HG03520 (cell line): Measurements from ENCODE around the gene ZSWIM3.
"Not testable (repeated sequence)": the region's sequence is repeated elsewhere in the genome, so short reads cannot be mapped to it uniquely, and the experiment has no call there.

Experiments used
- ATAC-seq: cut with Tn5 transposase; IDR thresholded peaks from one replicate; pipeline ENCODE4 v1.9.1; 2021; ENCODE audit warnings: mild to moderate bottlenecking, moderate library complexity; ENCODE audit not compliant: unreplicated experiment

Gene ZSWIM3

GRCh38 chr20:45890077-45890984 is 32.9 kb downstream of the ZSWIM3 start:
- ATAC-seq: peak; percentile 24

DNA sequence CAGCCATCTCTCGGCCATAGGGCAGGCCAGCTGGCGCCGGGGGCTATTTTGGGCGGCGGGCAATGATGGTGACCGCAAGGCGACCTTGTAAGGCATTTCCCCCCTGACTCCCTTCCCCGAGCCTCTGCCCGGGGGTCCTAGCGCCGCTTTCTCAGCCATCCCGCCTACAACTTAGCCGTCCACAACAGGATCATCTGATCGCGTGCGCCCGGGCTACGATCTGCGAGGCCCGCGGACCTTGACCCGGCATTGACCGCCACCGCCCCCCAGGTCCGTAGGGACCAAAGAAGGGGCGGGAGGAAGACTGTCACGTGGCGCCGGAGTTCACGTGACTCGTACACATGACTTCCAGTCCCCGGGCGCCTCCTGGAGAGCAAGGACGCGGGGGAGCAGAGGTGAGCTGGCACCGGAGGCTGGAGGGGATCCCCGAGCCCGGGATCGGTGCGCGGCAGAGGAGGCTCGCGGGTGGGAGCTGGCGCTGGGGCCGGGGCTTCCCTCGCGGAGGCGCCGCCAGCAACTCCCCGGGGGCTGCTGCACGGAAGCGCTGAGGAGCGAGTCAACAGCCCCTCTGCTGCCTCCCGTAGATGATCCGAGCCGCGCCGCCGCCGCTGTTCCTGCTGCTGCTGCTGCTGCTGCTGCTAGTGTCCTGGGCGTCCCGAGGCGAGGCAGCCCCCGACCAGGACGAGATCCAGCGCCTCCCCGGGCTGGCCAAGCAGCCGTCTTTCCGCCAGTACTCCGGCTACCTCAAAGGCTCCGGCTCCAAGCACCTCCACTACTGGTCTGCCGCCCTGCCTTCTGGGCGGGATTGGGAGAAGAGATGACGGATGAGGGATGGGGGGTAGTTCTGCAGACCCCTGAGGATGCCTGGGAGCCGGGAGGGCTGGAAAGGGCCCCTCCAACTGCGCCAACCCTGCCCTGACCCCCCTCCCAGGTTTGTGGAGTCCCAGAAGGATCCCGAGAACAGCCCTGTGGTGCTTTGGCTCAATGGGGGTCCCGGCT is 33.9 kb downstream of the ZSWIM3 start, which contains the start of the genes CTSA and NEURL2:
Gene CTSA (plus strand): TSS at position 351 of the 999 bp plus-strand sequence. CDS start 234 bp downstream, at position 585.
Gene NEURL2 (minus strand): TSS at position 224 of the 999 bp plus-strand sequence. CDS start 217 bp downstream, at position 7.
- ATAC-seq: peak; percentile 61

DNA sequence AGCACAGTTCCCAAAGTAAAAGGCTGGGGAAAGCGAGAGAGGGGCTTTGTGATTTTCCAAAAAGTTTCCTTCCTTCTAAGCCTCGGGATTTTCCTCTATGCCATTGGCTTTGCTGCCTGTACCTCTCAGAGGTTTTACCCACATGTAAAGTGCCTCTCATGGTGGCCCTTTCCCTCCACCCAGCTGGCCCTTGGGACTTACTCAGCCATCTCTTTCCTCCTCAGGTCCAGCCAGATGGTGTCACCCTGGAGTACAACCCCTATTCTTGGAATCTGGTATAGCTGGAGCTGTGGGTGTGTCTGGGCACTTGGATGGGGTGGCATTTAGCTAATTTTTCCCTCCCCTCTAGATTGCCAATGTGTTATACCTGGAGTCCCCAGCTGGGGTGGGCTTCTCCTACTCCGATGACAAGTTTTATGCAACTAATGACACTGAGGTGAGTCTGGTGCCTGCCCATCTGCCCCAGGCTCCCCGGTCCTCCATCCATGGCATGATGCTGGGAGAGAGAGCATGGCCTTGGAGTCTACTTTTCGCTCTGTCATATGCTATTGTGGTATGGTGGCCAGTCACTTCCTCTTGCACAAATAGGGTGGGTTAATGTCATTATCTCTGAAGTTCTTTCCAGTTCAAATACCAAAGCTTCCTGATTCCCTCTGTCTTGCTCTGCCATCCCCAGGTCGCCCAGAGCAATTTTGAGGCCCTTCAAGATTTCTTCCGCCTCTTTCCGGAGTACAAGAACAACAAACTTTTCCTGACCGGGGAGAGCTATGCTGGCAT is 34.8 kb downstream of the ZSWIM3 start:
- no peak for ATAC-seq

GRCh38 chr20:45892828-45893500 is 35.5 kb downstream of the ZSWIM3 start:
- ATAC-seq: no peak

- ATAC-seq: no peak
Measured at GRCh38 chr20:45893831-45894230, 36.4 kb downstream of the ZSWIM3 start.

DNA sequence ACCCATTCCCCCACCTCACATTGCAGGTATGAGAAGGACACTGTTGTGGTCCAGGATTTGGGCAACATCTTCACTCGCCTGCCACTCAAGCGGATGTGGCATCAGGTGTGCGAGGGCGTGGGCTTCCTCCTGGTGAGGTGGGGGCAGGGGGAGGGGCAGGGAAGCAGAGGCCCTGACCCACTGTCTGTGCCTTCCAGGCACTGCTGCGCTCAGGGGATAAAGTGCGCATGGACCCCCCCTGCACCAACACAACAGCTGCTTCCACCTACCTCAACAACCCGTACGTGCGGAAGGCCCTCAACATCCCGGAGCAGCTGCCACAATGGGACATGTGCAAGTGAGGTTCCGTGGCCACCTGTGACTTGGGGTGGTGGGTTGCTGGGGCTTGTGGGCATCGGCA is 37.4 kb downstream of the ZSWIM3 start:
- no peak for ATAC-seq

- ATAC-seq: no peak
Measured at GRCh38 chr20:45896641-45897161, 39.3 kb downstream of the ZSWIM3 start.

DNA sequence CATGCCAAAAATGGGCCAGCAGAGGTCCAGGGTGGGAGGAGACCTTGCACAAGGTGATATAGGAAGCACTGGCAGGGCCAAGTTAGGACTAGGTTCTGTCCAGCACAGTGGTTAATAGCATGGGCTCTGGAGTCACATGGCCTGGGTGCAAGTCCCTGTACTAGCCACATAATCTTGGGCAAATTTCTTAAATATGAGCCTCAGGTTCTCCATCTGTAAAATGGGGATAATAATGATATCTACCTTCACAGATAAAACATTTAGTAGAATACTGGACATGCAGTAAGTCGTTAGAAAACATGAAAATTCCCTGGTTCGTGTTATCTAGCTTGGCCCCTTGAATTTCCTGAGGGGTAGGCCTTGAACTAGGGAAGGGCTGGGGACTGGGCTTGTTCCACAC is 39.9 kb downstream of the ZSWIM3 start:
- ATAC-seq: no peak

- no peak for ATAC-seq
Measured at GRCh38 chr20:45897692-45898091, 40.3 kb downstream of the ZSWIM3 start.

DNA sequence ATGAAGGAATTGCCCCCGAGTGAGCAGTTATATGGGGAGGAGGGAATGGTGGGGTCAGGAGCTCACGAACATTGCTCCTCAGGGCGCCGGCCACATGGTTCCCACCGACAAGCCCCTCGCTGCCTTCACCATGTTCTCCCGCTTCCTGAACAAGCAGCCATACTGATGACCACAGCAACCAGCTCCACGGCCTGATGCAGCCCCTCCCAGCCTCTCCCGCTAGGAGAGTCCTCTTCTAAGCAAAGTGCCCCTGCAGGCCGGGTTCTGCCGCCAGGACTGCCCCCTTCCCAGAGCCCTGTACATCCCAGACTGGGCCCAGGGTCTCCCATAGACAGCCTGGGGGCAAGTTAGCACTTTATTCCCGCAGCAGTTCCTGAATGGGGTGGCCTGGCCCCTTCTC is 40.9 kb downstream of the ZSWIM3 start:
- ATAC-seq: no peak

DNA sequence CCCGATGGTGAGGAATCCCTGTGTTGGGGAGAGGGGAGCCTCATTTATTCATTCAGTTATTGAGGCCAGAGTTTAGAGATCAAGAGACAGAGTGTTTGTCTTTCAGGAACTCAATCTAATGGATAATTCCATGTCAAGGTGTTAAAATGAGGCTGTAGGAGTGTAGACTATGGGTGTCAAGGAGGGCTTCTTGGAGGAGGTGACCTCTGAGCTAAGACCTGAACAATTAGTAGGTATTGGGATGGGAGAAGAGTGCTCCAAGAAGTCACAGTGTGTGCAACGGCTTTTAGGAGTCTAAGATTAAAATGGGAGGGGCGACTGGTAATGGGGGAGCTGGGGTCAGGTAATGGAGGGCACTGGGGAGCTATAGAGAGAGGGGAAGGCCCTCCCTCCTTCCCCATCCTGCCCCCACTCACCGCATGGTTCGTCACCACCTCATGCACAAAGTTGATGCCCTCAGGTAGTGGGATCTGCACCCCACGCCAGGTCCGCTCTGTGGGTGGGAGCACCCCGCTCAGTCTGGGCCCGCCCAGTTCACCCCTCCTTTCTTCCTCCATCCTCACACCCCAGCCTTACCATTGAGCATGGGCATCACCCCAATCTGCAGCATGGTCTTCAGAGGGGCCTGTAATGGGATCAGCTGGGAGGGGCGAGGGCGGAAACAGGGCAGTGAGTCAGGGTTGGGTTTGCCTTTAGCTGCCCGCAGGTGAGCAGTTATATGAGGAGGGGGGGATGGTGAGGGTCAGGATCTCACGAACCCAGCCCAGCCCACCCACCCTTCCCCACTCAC is 41.8 kb downstream of the ZSWIM3 start:
- ATAC-seq: no peak

DNA sequence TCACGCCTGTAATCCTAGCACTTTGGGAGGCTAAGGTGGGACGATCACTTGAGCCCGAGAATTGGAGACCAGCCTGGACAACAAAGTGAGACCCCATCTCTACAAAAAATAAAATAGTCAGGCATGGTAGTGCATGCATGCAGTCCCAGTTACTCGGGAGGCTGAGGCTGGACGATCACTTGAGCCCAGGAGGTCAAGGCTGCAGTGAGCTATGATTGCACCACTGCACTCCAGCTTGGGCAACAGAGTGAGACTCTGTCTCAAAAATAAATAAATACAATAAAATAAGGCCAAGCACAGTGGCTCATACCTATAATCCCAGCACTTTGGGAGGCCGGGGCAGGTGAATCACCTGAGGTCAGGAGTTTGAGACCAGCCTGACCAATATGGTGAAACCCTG is 43.9 kb downstream of the ZSWIM3 start:
- ATAC-seq: not testable (repeated sequence)

GRCh38 chr20:45902199-45902701 is 44.8 kb downstream of the ZSWIM3 start:
- ATAC-seq: no peak

DNA sequence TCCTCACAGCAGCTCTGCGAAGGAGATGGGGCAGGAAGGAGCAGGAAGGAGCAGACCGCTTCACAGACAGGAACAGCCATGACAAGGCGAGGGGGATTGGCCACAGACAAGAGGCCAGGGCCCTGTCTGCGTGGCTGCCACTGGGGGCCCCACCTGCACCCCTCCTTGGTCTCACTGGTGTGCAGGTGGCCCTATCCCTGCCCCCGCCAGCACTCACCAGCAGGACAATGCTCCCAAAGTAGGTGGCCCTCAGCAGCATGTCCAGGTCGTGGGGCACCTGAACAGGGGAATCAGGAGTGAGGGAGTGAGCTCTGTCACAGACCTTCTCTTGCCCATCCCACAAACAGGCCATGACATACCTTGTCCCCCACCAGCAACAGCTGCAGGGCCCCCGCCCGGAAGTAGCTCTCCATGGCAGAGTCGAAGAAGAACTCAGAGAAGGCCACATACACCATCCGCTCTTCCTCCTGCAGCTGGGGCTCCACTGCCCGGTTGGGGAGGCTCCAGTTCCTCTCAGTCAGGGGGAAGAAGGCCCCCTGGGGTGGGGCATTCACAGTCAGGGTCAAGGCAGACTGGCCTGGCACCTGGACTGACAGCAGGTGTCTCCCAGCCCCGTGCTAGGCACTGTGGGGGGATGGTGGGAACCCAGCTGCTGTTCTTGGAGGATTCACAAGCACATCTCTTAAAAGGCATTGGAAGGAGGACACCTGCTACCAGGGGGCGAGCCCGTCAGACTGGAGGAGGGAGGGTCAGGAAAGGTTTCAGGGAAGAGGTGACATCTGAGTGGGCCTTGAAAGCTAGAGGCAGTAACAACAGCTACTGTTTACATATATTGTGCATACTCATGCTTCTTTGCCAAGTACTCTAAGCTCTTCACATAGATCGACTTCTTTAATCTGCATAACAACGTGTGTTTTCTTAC is 47.4 kb downstream of the ZSWIM3 start:
- no peak for ATAC-seq

GRCh38 chr20:45905505-45906079 is 48.2 kb downstream of the ZSWIM3 start:
- no peak for ATAC-seq

DNA sequence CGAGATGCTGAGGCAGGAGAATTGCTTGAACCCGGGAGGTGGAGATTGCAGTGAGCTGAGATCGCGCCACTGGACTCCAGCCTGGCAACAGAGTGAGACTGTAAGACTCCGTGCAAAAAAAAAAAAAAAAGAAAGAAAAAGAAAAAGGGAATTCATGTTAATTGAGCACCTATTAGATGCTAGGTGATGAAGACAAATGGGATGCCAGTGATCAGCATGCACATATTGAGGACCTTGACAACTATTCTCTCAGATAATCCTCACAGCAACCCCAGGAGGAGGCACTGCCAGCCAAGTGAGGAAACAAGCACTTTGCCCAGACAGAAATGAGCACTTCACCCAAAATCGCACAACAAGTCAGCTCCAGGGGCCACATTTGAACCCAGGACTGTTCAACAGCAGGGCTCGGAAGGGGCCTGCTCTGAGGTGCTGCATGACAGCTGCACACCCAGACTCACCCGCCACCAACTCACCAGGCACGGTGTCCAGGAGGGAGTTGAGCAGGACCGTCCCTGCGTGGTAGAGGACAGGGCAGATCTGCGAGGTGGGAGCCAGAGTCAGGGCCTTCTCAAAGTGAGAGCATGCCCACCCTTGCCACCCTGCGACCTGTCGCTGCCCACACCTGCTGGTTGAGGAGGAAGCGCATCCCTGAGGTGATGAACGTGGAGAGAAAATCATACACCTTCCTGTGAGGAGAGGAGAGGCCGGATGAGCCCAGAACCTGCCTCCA is 50.0 kb downstream of the ZSWIM3 start:
- ATAC-seq: no peak

DNA sequence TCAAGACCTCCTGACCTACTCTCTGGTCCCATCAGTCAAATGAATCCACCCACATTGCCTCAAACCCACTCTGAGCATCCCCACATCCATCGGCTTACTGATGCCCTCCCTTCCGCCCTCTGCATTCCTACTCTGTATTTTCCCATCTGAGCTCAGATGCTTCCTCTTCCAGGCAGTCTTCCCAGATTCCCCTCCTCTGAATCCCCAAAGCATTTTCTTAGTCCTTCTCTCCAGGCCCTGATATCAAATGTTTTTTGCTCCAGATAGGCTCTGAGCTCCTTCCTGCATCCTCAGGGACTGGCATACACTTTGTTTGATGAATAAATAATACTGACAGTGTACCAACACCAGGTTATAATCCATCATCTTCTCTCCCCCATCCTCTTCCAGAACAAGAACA is 50.7 kb downstream of the ZSWIM3 start:
- no peak for ATAC-seq
